ENCODE results near the gene PREX1.

Gene PREX1

GRCh38 chr20:48718786-48719578 is 108.8 kb downstream of the PREX1 start:
- Histone ChIP-seq H2AK5ac (ENCODE audit: low read length, severe bottlenecking) (no peak overlapping the region), H2BK120ac (ENCODE audit: low read depth, low read length) (no peak overlapping the region), H3K36me3 (ENCODE audit: control insufficient read depth in 1 of 2, insufficient read depth in 2 of 2, low read depth in 1 of 2, low read length in 2 of 2) (no peaks in the 10 kb centered on the region), H3K18ac (ENCODE audit: low read depth in 1 of 2, low read length in 2 of 2) (no peak overlapping the region), H3K4me2 (ENCODE audit: low read length, poor library complexity, severe bottlenecking) (no peak overlapping the region), H4K8ac (ENCODE audit: low read length) (no peak overlapping the region), H3K9me3 (ENCODE audit: control insufficient read depth, low read length) (no peaks in the 10 kb centered on the region), H3K27me3 (ENCODE audit: control insufficient read depth in 1 of 2, insufficient read depth in 1 of 2, low read length in 2 of 2) (peaks cover 0 to 35% of the 10 kb centered on the region in 2 experiments), H3K27ac (ENCODE audit: low read length, poor library complexity, severe bottlenecking) (no peak overlapping the region), H2BK12ac (ENCODE audit: low read length in 2 of 2) (no peak overlapping the region), H3K79me1 (replicated peaks; ENCODE audit: low read length, poor library complexity, severe bottlenecking) (peaks cover 20% of the 10 kb centered on the region), H2BK15ac (ENCODE audit: low read depth, poor library complexity, severe bottlenecking) (no peak overlapping the region), H2AFZ (ENCODE audit: low read depth, low read length) (no peak overlapping the region), H3K4me1 (ENCODE audit: control insufficient read depth, insufficient read depth, low read depth, low read length) (peaks cover 36% of the 10 kb centered on the region), H3K23ac (ENCODE audit: low read length in 2 of 2) (no peak overlapping the region), H3K9ac (ENCODE audit: low read length) (no peak overlapping the region), H3K4ac (ENCODE audit: low read depth in 1 of 2, low read length in 2 of 2) (no peak overlapping the region), H4K91ac (ENCODE audit: low read length) (no peak overlapping the region), H3K14ac (ENCODE audit: low read length in 2 of 2) (no peak overlapping the region), H3K4me3 (ENCODE audit: insufficient read depth in 1 of 2, low read depth in 1 of 2, low read length in 2 of 2) (no peak overlapping the region), H2BK5ac (ENCODE audit: low read depth, low read length, poor library complexity, severe bottlenecking) (no peak overlapping the region)
- WGBS = 84% methylated on average over 4 of the region's 8 CpGs
- DNase-seq = no peak

DNA sequence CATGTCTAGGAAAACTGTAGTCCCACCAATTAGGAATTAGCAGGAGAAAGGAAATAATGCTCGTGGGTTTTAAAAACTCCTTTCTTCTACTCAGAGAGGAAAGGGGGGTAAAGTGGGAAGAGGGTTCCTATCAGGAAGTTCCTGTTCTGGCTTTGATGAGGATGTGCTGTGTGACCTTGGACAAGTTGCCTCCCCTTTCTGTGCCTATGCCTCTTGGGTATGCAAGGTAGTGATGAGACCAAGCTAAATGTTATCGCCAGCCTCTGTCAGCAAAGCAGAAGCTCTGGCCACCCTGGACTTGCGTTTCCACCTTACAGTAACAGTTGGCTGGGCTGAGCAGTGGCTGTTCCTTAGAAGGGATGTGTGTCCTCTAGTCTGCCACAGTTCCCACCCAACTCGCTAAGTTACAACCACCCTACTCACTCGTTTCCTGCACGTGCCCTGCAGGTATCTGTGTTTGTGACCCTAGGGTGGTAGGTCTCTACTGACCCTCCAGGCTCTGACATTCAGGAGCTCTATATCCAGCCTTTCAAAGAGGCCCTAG is 110.0 kb downstream of the PREX1 start:
- WGBS = 83% methylated on average over 6 of the region's 6 CpGs
- no peak overlapping the region for H3K23ac ChIP-seq (ENCODE audit: low read length in 2 of 2)

DNA sequence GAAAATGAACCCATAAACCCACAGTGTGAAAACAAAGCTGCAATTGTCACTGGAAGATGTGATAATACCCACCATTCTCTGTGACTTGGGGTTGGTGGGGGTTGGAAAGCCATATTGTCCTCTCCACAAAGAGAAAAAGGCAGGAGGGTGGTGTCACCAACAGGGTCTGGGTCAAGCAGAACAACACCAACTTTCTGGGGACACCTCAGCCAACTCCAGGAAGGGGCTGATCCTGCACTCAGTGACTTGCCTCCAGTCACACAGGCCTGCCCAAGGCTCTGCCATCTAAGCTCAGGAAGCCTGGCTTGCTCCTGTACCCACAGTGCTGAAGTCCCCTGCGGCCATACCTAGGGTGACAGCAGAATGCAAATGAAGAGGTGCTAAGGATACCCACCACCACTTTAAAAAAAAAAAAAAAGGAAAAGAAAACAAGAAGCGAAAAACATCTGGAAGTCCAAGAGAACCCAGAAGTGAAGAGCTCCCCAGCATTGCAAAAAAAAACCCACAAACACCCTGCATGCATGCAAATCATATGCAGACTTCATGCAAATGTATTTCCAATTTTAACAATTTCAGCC is 110.6 kb downstream of the PREX1 start:
- no peak overlapping the region for H2AFZ ChIP-seq (ENCODE audit: low read depth, low read length)
- no peak overlapping the region for H3K23ac ChIP-seq (ENCODE audit: low read length in 2 of 2)
- H3K79me1 ChIP-seq (replicated peaks; ENCODE audit: low read length, poor library complexity, severe bottlenecking) = peaks cover 26% of the 10 kb centered on the region
- H3K27me3 ChIP-seq (ENCODE audit: control insufficient read depth in 1 of 2, insufficient read depth in 1 of 2, low read length in 2 of 2) = peaks cover 0 to 39% of the 10 kb centered on the region in 2 experiments
- H2BK5ac ChIP-seq (ENCODE audit: low read depth, low read length, poor library complexity, severe bottlenecking) = no peak overlapping the region
- no peak overlapping the region for H3K4me3 ChIP-seq (ENCODE audit: insufficient read depth in 1 of 2, low read depth in 1 of 2, low read length in 2 of 2)
- no peak overlapping the region for H3K4me2 ChIP-seq (ENCODE audit: low read length, poor library complexity, severe bottlenecking)
- H4K91ac ChIP-seq (ENCODE audit: low read length) = no peak overlapping the region
- no peak overlapping the region for H3K14ac ChIP-seq (ENCODE audit: low read length in 2 of 2)
- H3K4me1 ChIP-seq (ENCODE audit: control insufficient read depth, insufficient read depth, low read depth, low read length) = peaks cover 19% of the 10 kb centered on the region
- WGBS = 79% methylated on average over 2 of the region's 2 CpGs
- H2AK5ac ChIP-seq (ENCODE audit: low read length, severe bottlenecking) = no peak overlapping the region
- no peak overlapping the region for H2BK12ac ChIP-seq (ENCODE audit: low read length in 2 of 2)
- H3K4ac ChIP-seq (ENCODE audit: low read depth in 1 of 2, low read length in 2 of 2) = no peak overlapping the region
- no peak overlapping the region for H2BK120ac ChIP-seq (ENCODE audit: low read depth, low read length)
- H4K8ac ChIP-seq (ENCODE audit: low read length) = no peak overlapping the region
- no peak overlapping the region for H3K27ac ChIP-seq (ENCODE audit: low read length, poor library complexity, severe bottlenecking)
- DNase-seq = no peak
- no peaks in the 10 kb centered on the region for H3K36me3 ChIP-seq (ENCODE audit: control insufficient read depth in 1 of 2, insufficient read depth in 2 of 2, low read depth in 1 of 2, low read length in 2 of 2)
- no peak overlapping the region for H2BK15ac ChIP-seq (ENCODE audit: low read depth, poor library complexity, severe bottlenecking)
- H3K18ac ChIP-seq (ENCODE audit: low read depth in 1 of 2, low read length in 2 of 2) = no peak overlapping the region
- H3K9me3 ChIP-seq (ENCODE audit: control insufficient read depth, low read length) = no peaks in the 10 kb centered on the region
- H3K9ac ChIP-seq (ENCODE audit: low read length) = no peak overlapping the region

More for the DNA sequence above, 110.0 kb downstream of the PREX1 start:
- Histone ChIP-seq H3K9ac (ENCODE audit: low read length) (no peak overlapping the region), H3K9me3 (ENCODE audit: control insufficient read depth, low read length) (no peaks in the 10 kb centered on the region), H2BK120ac (ENCODE audit: low read depth, low read length) (no peak overlapping the region), H3K27me3 (ENCODE audit: control insufficient read depth in 1 of 2, insufficient read depth in 1 of 2, low read length in 2 of 2) (peaks cover 0 to 35% of the 10 kb centered on the region in 2 experiments), H2BK15ac (ENCODE audit: low read depth, poor library complexity, severe bottlenecking) (no peak overlapping the region), H2BK5ac (ENCODE audit: low read depth, low read length, poor library complexity, severe bottlenecking) (no peak overlapping the region), H2AFZ (ENCODE audit: low read depth, low read length) (no peak overlapping the region), H3K36me3 (ENCODE audit: control insufficient read depth in 1 of 2, insufficient read depth in 2 of 2, low read depth in 1 of 2, low read length in 2 of 2) (no peaks in the 10 kb centered on the region), H3K79me1 (replicated peaks; ENCODE audit: low read length, poor library complexity, severe bottlenecking) (peaks cover 24% of the 10 kb centered on the region), H3K4me3 (ENCODE audit: insufficient read depth in 1 of 2, low read depth in 1 of 2, low read length in 2 of 2) (no peak overlapping the region), H2AK5ac (ENCODE audit: low read length, severe bottlenecking) (no peak overlapping the region), H3K4me2 (ENCODE audit: low read length, poor library complexity, severe bottlenecking) (no peak overlapping the region), H3K4me1 (ENCODE audit: control insufficient read depth, insufficient read depth, low read depth, low read length) (peaks cover 24% of the 10 kb centered on the region), H3K18ac (ENCODE audit: low read depth in 1 of 2, low read length in 2 of 2) (no peak overlapping the region), H4K91ac (ENCODE audit: low read length) (no peak overlapping the region), H3K27ac (ENCODE audit: low read length, poor library complexity, severe bottlenecking) (no peak overlapping the region), H4K8ac (ENCODE audit: low read length) (no peak overlapping the region), H3K14ac (ENCODE audit: low read length in 2 of 2) (no peak overlapping the region), H3K4ac (ENCODE audit: low read depth in 1 of 2, low read length in 2 of 2) (no peak overlapping the region), H2BK12ac (ENCODE audit: low read length in 2 of 2) (no peak overlapping the region)
- DNase-seq = no peak

- H3K4me2 ChIP-seq (ENCODE audit: low read length, poor library complexity, severe bottlenecking) = no peak overlapping the region
- peaks cover 13% of the 10 kb centered on the region for H3K4me1 ChIP-seq (ENCODE audit: control insufficient read depth, insufficient read depth, low read depth, low read length)
- no peak overlapping the region for H3K27ac ChIP-seq (ENCODE audit: low read length, poor library complexity, severe bottlenecking)
- no peak overlapping the region for H4K8ac ChIP-seq (ENCODE audit: low read length)
- peaks cover 0 to 38% of the 10 kb centered on the region in 2 experiments for H3K27me3 ChIP-seq (ENCODE audit: control insufficient read depth in 1 of 2, insufficient read depth in 1 of 2, low read length in 2 of 2)
- H3K9ac ChIP-seq (ENCODE audit: low read length) = no peak overlapping the region
- no peak overlapping the region for H2BK120ac ChIP-seq (ENCODE audit: low read depth, low read length)
- H3K18ac ChIP-seq (ENCODE audit: low read depth in 1 of 2, low read length in 2 of 2) = no peak overlapping the region
- H3K36me3 ChIP-seq (ENCODE audit: control insufficient read depth in 1 of 2, insufficient read depth in 2 of 2, low read depth in 1 of 2, low read length in 2 of 2) = no peaks in the 10 kb centered on the region
- no peaks in the 10 kb centered on the region for H3K9me3 ChIP-seq (ENCODE audit: control insufficient read depth, low read length)
- no peak overlapping the region for H3K4ac ChIP-seq (ENCODE audit: low read depth in 1 of 2, low read length in 2 of 2)
- H2BK15ac ChIP-seq (ENCODE audit: low read depth, poor library complexity, severe bottlenecking) = no peak overlapping the region
- no peak overlapping the region for H2BK12ac ChIP-seq (ENCODE audit: low read length in 2 of 2)
- no peak overlapping the region for H3K4me3 ChIP-seq (ENCODE audit: insufficient read depth in 1 of 2, low read depth in 1 of 2, low read length in 2 of 2)
- peaks cover 26% of the 10 kb centered on the region for H3K79me1 ChIP-seq (replicated peaks; ENCODE audit: low read length, poor library complexity, severe bottlenecking)
- no peak overlapping the region for H3K14ac ChIP-seq (ENCODE audit: low read length in 2 of 2)
- H2BK5ac ChIP-seq (ENCODE audit: low read depth, low read length, poor library complexity, severe bottlenecking) = no peak overlapping the region
- H3K23ac ChIP-seq (ENCODE audit: low read length in 2 of 2) = no peak overlapping the region
- H4K91ac ChIP-seq (ENCODE audit: low read length) = no peak overlapping the region
- 91% methylated on average over 7 of the region's 7 CpGs for WGBS
- DNase-seq = no peak
- H2AK5ac ChIP-seq (ENCODE audit: low read length, severe bottlenecking) = no peak overlapping the region
- no peak overlapping the region for H2AFZ ChIP-seq (ENCODE audit: low read depth, low read length)
These were observed 111.3 kb downstream of the PREX1 start for GRCh38 chr20:48716541-48716940.
